Dendritic cell treated with granulocyte-macrophage colony-stimulating factor and Interleukin-4, amounts not matched to agents 40 ng/mL and 50 ng/mL, for 4 days (primary cell): ENCODE measurements around the gene OLIG1.

Experiments
- H3K27ac Mint-ChIP-seq: one replicate; pipeline ENCODE4 v1.8.0; 2022; ENCODE audit warnings: mild to moderate bottlenecking, mixed read lengths
- H3K27me3 Mint-ChIP-seq: one replicate; pipeline ENCODE4 v1.8.0; 2022; ENCODE audit warnings: mild to moderate bottlenecking, mixed read lengths
- H3K36me3 Mint-ChIP-seq: one replicate; pipeline ENCODE4 v1.8.0; 2022; ENCODE audit warnings: low read depth, mixed read lengths
- H3K4me1 Mint-ChIP-seq: one replicate; pipeline ENCODE4 v1.8.0; 2022; ENCODE audit warnings: low read depth, mixed read lengths
- H3K4me3 Mint-ChIP-seq: one replicate; pipeline ENCODE4 v1.8.0; 2022; ENCODE audit warnings: mild to moderate bottlenecking, moderate library complexity, mixed read lengths
- H3K9me3 Mint-ChIP-seq: one replicate; pipeline ENCODE4 v1.8.0; 2022; ENCODE audit warnings: mixed read lengths
- intact Hi-C: fragments of 100-400 bp; cut with micrococcal nuclease; formaldehyde crosslinking; loops from one replicate; pipeline ENCODE4 v1.15.0; 2022

Gene OLIG1

DNA sequence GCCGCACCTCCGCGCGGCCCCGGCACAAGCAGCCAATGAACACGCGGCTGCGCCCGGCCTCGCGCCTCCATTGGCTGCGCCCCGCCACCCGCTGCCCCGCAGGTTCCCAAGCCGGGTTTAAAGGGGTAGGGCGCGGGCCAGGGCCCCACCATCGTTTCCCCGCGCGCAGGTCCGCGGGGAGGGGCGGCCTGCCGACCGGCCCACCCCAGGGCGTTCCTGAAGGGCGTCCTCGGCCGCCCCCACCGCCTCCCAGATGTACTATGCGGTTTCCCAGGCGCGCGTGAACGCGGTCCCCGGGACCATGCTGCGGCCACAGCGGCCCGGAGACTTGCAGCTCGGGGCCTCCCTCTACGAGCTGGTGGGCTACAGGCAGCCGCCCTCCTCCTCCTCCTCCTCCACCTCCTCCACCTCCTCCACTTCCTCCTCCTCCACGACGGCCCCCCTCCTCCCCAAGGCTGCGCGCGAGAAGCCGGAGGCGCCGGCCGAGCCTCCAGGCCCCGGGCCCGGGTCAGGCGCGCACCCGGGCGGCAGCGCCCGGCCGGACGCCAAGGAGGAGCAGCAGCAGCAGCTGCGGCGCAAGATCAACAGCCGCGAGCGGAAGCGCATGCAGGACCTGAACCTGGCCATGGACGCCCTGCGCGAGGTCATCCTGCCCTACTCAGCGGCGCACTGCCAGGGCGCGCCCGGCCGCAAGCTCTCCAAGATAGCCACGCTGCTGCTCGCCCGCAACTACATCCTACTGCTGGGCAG is at the start of gene OLIG1:
OLIG1 (plus strand) TSS at position 148 of the 750 bp plus-strand sequence; CDS start at position 254, 106 bp downstream.
- peaks cover 54% of the 10 kb centered on the region for H3K4me1 Mint-ChIP-seq
- intact Hi-C loops: loop anchor here (5.0 to 10.0 kb wide), 2 partner anchors 43 to 55 kb away; partner anchors contain the start of gene OLIG2
- H3K4me3 Mint-ChIP-seq: peak within 1 kb of the TSS; percentile 79
- no peak within 1 kb of the TSS for H3K27ac Mint-ChIP-seq
- peaks cover 63% of the 10 kb centered on the region for H3K27me3 Mint-ChIP-seq
- no peaks in the 10 kb centered on the region for H3K9me3 Mint-ChIP-seq
- no peaks in the 10 kb centered on the region for H3K36me3 Mint-ChIP-seq

GRCh38 chr21:33020558-33021100 is 49.3 kb upstream of the OLIG1 start:
- Mint-ChIP-seq H3K27me3 (peaks cover 84% of the 10 kb centered on the region), H3K36me3 (no peaks in the 10 kb centered on the region), H3K27ac (no peak overlapping the region), H3K4me1 (peaks cover 61% of the 10 kb centered on the region), H3K9me3 (no peaks in the 10 kb centered on the region), H3K4me3 (peak overlapping the region; percentile 41)
- intact Hi-C loops: no loop called here

DNA sequence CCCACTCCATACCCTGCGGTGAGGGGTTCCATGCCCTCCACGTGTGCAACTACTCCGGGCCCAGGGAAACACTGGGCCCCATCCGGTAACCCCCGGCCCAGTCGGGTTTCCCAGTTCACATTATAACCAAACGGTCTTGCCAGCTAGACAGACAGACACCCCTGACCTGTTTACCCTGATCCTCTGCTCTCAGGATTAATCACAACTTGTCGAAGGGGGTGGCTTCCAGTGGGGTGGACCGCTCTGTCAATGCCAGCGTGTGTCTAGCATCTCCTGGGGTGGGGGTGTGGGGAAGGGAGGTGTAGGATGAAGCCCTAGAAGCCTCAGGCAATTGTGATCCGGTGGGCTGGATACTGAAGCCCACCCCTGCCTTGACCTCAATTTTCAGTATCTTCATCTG is 48.8 kb upstream of the OLIG1 start:
- Mint-ChIP-seq H3K36me3 (no peaks in the 10 kb centered on the region), H3K9me3 (no peaks in the 10 kb centered on the region), H3K4me1 (peaks cover 64% of the 10 kb centered on the region), H3K27me3 (peaks cover 89% of the 10 kb centered on the region), H3K4me3 (no peak overlapping the region), H3K27ac (no peak overlapping the region)
- intact Hi-C loops: no loop called here

- peaks cover 70% of the 10 kb centered on the region for H3K4me1 Mint-ChIP-seq
- H3K36me3 Mint-ChIP-seq: no peaks in the 10 kb centered on the region
- H3K9me3 Mint-ChIP-seq: no peaks in the 10 kb centered on the region
- H3K27me3 Mint-ChIP-seq: peaks cover 92% of the 10 kb centered on the region
- H3K4me3 Mint-ChIP-seq: no peak overlapping the region
- intact Hi-C loops: no loop called here
- H3K27ac Mint-ChIP-seq: no peak overlapping the region
Measured at GRCh38 chr21:33021667-33022066, 48.3 kb upstream of the OLIG1 start.

DNA sequence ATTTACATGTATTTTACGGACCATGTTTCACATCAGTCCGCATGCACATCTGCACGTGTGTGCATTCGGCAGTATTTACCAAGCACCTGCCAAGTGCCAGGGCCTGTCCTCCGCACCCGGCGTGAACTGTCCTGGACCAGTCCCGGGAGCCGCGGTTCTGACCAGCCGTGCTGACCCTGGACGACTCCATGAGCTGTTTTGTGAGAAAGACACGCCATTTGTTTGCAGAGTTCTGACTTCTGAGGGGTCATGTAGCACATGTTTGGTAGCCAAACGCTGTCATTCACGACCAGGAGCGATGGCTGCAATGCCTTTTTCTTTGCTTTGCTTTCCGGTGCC is 47.5 kb upstream of the OLIG1 start:
- Mint-ChIP-seq H3K27ac (no peak overlapping the region), H3K4me1 (peaks cover 75% of the 10 kb centered on the region), H3K9me3 (no peaks in the 10 kb centered on the region), H3K27me3 (peaks cover 98% of the 10 kb centered on the region), H3K36me3 (no peaks in the 10 kb centered on the region), H3K4me3 (peak overlapping the region; percentile 69)
- intact Hi-C loops: no loop called here

DNA sequence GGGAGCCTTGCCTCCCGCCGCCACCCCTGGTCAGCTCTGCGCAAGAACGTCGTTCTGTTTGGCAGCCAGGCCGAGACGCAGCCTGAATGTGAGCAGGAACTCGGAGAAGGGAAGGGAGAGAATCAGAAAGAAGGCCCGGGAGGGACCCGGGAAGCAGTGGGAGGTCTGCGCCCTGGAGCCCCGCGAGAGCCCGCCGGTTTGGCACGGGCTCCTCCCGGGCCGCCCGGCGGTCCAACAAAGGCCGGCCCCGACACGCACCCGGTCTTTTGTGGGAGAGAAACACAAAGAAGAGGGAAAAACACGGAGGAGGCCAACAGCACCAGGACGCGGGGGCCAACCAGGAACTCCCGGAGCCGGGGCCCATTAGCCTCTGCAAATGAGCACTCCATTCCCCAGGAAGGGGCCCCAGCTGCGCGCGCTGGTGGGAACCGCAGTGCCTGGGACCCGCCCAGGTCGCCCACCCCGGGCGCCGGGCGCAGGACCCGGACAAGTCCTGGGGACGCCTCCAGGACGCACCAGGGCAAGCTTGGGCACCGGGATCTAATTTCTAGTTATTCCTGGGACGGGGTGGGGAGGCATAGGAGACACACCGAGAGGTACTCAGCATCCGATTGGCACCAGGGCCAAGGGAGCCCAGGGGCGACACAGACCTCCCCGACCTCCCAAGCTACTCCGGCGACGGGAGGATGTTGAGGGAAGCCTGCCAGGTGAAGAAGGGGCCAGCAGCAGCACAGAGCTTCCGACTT is 46.9 kb upstream of the OLIG1 start:
- Mint-ChIP-seq H3K36me3 (no peaks in the 10 kb centered on the region), H3K9me3 (no peaks in the 10 kb centered on the region), H3K4me1 (peaks cover 76% of the 10 kb centered on the region), H3K4me3 (peak overlapping the region; percentile 69), H3K27me3 (peaks cover 97% of the 10 kb centered on the region), H3K27ac (no peak overlapping the region)
- intact Hi-C loops: no loop called here

DNA sequence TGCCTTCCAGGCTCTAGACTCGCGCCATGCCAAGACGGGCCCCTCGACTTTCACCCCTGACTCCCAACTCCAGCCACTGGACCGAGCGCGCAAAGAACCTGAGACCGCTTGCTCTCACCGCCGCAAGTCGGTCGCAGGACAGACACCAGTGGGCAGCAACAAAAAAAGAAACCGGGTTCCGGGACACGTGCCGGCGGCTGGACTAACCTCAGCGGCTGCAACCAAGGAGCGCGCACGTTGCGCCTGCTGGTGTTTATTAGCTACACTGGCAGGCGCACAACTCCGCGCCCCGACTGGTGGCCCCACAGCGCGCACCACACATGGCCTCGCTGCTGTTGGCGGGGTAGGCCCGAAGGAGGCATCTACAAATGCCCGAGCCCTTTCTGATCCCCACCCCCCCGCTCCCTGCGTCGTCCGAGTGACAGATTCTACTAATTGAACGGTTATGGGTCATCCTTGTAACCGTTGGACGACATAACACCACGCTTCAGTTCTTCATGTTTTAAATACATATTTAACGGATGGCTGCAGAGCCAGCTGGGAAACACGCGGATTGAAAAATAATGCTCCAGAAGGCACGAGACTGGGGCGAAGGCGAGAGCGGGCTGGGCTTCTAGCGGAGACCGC is 46.3 kb upstream of the OLIG1 start:
- intact Hi-C loops: no loop called here
- peaks cover 74% of the 10 kb centered on the region for H3K4me1 Mint-ChIP-seq
- no peak overlapping the region for H3K27ac Mint-ChIP-seq
- H3K9me3 Mint-ChIP-seq: no peaks in the 10 kb centered on the region
- H3K4me3 Mint-ChIP-seq: peak overlapping the region; percentile 68
- peaks cover 97% of the 10 kb centered on the region for H3K27me3 Mint-ChIP-seq
- no peaks in the 10 kb centered on the region for H3K36me3 Mint-ChIP-seq

DNA sequence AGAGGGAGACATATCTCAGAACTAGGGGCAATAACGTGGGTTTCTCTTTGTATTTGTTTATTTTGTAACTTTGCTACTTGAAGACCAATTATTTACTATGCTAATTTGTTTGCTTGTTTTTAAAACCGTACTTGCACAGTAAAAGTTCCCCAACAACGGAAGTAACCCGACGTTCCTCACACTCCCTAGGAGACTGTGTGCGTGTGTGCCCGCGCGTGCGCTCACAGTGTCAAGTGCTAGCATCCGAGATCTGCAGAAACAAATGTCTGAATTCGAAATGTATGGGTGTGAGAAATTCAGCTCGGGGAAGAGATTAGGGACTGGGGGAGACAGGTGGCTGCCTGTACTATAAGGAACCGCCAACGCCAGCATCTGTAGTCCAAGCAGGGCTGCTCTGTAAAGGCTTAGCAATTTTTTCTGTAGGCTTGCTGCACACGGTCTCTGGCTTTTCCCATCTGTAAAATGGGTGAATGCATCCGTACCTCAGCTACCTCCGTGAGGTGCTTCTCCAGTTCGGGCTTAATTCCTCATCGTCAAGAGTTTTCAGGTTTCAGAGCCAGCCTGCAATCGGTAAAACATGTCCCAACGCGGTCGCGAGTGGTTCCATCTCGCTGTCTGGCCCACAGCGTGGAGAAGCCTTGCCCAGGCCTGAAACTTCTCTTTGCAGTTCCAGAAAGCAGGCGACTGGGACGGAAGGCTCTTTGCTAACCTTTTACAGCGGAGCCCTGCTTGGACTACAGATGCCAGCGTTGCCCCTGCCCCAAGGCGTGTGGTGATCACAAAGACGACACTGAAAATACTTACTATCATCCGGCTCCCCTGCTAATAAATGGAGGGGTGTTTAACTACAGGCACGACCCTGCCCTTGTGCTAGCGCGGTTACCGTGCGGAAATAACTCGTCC is 45.5 kb upstream of the OLIG1 start:
- Mint-ChIP-seq H3K4me3 (peak overlapping the region; percentile 68), H3K9me3 (no peaks in the 10 kb centered on the region), H3K4me1 (peaks cover 73% of the 10 kb centered on the region), H3K36me3 (no peaks in the 10 kb centered on the region), H3K27ac (no peak overlapping the region), H3K27me3 (peaks cover 97% of the 10 kb centered on the region)
- intact Hi-C loops: loop anchor here (5.0 kb wide), 1 partner anchor 48 kb away; the partner anchor contains the start of gene OLIG1

GRCh38 chr21:33025106-33025488 is 44.8 kb upstream of the OLIG1 start:
- Mint-ChIP-seq H3K27me3 (peaks cover 97% of the 10 kb centered on the region), H3K36me3 (no peaks in the 10 kb centered on the region), H3K4me1 (peaks cover 71% of the 10 kb centered on the region), H3K27ac (no peak overlapping the region), H3K9me3 (no peaks in the 10 kb centered on the region), H3K4me3 (no peak overlapping the region)
- intact Hi-C loops: loop anchor here (5.0 kb wide), 1 partner anchor 47 kb away; the partner anchor contains the start of gene OLIG1

DNA sequence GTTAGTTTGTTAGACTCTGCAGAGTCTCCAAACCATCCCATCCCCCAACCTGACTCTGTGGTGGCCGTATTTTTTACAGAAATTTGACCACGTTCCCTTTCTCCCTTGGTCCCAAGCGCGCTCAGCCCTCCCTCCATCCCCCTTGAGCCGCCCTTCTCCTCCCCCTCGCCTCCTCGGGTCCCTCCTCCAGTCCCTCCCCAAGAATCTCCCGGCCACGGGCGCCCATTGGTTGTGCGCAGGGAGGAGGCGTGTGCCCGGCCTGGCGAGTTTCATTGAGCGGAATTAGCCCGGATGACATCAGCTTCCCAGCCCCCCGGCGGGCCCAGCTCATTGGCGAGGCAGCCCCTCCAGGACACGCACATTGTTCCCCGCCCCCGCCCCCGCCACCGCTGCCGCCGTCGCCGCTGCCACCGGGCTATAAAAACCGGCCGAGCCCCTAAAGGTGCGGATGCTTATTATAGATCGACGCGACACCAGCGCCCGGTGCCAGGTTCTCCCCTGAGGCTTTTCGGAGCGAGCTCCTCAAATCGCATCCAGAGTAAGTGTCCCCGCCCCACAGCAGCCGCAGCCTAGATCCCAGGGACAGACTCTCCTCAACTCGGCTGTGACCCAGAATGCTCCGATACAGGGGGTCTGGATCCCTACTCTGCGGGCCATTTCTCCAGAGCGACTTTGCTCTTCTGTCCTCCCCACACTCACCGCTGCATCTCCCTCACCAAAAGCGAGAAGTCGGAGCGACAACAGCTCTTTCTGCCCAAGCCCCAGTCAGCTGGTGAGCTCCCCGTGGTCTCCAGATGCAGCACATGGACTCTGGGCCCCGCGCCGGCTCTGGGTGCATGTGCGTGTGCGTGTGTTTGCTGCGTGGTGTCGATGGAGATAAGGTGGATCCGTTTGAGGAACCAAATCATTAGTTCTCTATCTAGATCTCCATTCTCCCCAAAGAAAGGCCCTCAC is 44.2 kb upstream of the OLIG1 start, which contains the start of gene OLIG2:
OLIG2 (plus strand) TSS at position 447 of the 954 bp plus-strand sequence. CDS start 928 bp downstream, outside the sequence.
- Mint-ChIP-seq H3K4me1 (peaks cover 64% of the 10 kb centered on the region), H3K9me3 (no peaks in the 10 kb centered on the region), H3K4me3 (peak within 1 kb of the TSS; percentile 59), H3K27ac (peak within 1 kb of the TSS; percentile 37), H3K27me3 (peaks cover 97% of the 10 kb centered on the region), H3K36me3 (no peaks in the 10 kb centered on the region)
- intact Hi-C loops: loop anchor here (5.0 kb wide), 1 partner anchor 47 kb away; the partner anchor contains the start of gene OLIG1

DNA sequence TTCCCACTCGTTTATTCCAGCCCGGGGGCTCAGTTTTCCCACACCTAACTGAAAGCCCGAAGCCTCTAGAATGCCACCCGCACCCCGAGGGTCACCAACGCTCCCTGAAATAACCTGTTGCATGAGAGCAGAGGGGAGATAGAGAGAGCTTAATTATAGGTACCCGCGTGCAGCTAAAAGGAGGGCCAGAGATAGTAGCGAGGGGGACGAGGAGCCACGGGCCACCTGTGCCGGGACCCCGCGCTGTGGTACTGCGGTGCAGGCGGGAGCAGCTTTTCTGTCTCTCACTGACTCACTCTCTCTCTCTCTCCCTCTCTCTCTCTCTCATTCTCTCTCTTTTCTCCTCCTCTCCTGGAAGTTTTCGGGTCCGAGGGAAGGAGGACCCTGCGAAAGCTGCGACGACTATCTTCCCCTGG is 43.5 kb upstream of the OLIG1 start:
- Mint-ChIP-seq H3K27me3 (peaks cover 97% of the 10 kb centered on the region), H3K27ac (peak overlapping the region; percentile 37)

GRCh38 chr21:33026878-33027400 is 43.0 kb upstream of the OLIG1 start:
- peaks cover 97% of the 10 kb centered on the region for H3K27me3 Mint-ChIP-seq
- peak overlapping the region; percentile 59 for H3K4me3 Mint-ChIP-seq
- intact Hi-C loops: loop anchor here (5.0 kb wide), 1 partner anchor 45 kb away; the partner anchor contains the start of gene OLIG1
- H3K9me3 Mint-ChIP-seq: no peaks in the 10 kb centered on the region
- no peaks in the 10 kb centered on the region for H3K36me3 Mint-ChIP-seq
- peaks cover 64% of the 10 kb centered on the region for H3K4me1 Mint-ChIP-seq
- H3K27ac Mint-ChIP-seq: peak overlapping the region; percentile 37

More for the DNA sequence above, 43.5 kb upstream of the OLIG1 start:
- intact Hi-C loops: loop anchor here (5.0 kb wide), 1 partner anchor 46 kb away; the partner anchor contains the start of gene OLIG1
- Mint-ChIP-seq H3K36me3 (no peaks in the 10 kb centered on the region), H3K9me3 (no peaks in the 10 kb centered on the region), H3K4me3 (peak overlapping the region; percentile 59), H3K4me1 (peaks cover 64% of the 10 kb centered on the region)
